GM19324 (cell line): ENCODE results near the gene UPP1.

Experiments used
- ATAC-seq: cut with Tn5 transposase; IDR thresholded peaks from one replicate; pipeline ENCODE4 v1.9.1; 2021; ENCODE audit warnings: mild to moderate bottlenecking, moderate library complexity; ENCODE audit not compliant: unreplicated experiment, low FRiP score

The UPP1 gene

DNA sequence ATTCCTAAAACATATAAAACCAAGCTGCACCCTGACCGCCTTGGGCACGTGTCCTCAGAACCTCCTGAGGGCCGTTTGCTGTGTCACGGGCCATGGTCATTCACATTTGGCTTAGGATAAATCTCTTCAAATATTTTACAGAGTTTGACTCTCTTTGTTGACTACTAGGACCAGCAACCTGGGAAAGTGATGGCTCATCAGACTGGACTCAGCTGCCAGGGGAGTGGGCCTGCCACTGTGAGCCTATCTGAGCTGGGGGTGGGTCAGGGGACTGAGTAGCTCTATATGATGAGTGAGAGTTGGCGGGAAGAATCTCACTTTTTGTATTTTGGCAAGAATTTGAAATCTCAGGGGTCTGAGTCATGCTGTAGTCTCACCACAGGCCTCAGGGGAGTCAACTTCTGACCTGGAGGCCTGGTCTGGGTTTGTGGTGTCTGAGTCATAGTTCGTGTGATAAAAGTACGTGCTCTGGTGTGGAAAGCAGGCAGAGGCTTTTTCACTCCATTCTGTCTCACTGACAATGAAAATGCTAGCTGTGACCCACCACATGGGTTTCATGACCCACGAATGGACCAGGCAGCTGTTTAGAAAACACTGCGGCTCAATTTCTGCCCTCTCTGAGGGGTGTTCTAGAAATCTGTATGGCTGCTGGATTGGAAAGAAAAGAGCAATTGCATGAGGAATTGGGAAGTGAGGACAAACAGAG lies 4.2 kb upstream of the UPP1 start:
- peak; percentile 42 for ATAC-seq

DNA sequence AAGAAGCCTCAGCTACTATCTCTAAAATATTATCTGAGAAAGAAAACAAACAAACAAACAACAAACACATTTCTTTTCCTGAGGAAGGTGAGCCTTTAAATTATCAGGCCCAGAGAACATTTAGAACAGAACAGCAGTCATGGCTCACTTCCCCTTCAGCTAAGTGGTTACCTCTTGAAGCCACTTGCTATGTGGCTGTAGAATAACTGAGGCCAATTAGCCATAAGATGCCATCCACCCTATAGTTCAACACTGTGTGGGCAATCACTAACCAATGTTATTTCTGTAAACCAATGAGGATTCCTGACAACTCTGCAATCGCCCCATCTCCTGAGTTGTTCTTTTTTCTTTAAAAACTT lies 3.7 kb upstream of the UPP1 start:
- ATAC-seq = no peak

GRCh38 chr7:48085942-48086341 lies 3.1 kb upstream of the UPP1 start:
- ATAC-seq = no peak

DNA sequence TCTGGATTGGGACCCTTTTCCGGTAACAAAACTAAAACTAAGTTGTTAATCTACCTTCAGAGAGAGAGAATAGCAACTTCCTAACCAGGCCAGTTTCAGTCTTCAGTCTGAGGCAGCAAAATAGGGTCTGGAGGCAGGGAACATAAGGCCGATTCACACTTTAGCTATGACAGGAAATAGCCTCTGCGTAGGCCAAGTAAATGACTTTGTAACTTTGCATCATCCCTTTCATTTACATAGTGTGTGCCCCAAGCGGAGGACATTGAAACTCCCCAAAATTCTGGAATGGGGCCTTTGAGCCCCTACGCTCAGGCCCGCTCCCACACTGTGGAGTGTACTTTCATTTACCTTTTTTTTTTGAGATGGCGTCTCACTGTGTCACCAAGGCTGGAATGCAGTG lies 1.7 kb upstream of the UPP1 start:
- no peak for ATAC-seq

GRCh38 chr7:48088559-48089045 lies 463 bp upstream of the UPP1 start:
- peak; percentile 73 for ATAC-seq

DNA sequence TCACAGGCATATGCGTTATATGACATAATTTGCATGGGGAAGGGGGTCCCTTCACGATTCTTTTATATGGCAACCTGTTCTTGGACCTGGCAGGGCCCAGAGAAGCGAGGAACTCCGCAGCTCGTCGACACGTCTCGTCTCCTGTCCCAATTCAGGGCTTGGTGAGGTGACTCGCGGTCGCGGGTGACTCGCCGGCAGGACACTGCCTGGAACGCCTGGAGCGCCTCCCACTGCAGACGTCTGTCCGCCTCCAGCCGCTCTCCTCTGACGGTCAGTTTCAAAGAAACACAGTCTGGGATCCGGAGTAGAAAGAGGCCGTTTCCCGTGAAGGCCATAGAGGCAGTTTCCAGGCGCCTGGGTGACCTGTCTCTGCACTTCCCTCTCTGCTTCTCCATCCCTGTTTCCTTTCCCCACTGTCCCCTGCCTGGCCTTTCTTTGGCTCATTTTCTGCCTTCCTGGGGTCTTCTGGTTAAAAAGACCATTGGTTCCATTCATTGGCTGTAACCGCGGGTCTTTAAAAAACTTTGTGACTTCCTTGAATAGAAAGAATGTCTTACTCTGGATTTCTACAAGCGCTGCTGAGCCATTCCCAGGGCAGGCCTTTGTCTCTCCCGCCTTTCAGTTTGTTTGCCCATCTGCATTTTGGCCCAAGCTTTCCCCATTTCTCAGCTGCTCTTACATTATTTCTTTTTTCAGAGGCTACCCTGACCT lies 1.2 kb downstream of the UPP1 start:
- no peak for ATAC-seq

DNA sequence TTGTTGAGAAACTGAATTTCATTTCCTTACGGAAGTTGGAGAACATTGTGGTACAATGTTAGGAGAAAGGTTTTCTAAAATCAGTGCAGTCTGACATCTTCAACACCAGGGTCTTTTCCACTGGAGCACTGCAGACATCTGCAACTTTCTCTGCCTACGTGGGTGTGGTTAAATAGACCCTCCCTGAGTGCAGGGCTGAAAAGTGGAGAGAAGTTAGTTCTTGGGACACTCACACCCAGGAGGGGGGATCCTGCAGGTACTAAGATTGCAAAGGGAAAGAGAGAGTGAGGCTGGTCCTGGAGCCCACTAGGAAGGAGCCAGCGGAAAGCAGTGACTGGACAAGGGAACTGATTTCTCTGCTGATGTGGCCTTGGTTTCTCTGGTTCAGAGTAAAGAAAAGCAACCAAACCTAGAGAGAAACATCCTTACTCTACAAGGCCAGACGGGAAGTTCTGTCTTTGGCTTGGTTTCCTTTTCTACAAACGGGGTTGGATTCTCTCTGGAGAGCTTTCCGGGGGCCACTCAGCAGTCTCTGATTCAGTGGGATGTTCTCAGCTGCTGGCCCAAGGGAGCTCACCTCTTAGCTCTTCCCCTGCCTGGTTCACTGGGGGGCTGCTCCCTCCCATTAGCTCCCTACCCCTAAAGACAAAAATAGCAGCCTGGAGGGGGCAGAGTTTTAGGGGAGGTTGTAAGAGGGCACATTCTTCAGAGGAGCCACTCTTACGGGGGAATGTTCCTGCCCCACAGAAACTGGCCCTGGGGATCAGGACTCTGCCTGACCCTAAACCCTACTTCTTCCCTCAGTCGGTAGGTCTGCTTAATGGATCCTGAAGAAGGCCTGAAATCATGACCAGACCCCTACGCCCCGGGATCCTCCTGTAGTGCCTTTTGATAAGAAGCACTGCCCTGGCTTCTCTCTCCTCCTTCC lies 2.7 kb downstream of the UPP1 start:
- no peak for ATAC-seq

DNA sequence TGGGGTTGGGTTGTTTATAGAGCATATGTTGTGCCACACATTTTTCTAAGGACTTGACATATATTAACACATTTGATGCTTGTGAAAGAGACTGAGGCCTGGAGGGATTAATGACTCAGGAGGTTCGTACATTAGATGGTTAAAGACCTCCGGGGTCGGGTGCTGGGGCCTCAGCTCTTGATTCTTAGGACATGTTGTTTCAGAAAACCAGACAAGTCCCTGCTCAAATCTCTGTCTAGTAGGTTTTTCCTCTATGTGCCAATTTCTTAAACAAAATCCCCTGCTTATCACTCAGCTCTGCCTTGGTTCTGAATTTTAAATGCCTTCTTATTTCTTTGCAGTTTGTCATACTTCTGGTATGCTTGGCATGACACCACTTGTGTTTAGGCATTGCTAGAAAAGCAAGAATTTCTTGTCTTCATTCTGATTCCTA lies 5.8 kb downstream of the UPP1 start:
- no peak for ATAC-seq

DNA sequence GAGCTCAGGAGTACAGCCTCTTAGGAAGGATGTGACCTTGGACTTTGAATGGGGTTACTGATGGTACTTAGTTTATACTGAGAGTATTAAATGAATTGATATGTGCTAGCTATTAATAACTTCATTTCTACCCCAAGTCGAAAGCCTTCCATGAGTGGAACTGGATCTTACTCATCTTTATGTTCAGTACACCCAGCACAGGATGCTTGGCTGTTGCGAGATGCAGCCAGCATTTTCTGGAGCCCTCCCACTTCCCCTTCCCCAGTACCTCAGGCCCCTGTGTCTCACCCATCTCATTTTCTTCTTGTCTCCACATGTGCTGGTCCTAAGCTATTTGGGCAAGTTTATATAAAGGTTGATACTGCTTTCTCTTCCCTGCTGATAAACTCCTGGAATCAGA lies 7.2 kb downstream of the UPP1 start:
- ATAC-seq = no peak

- ATAC-seq = no peak
These were observed 8.6 kb downstream of the UPP1 start for GRCh38 chr7:48097521-48098231.

DNA sequence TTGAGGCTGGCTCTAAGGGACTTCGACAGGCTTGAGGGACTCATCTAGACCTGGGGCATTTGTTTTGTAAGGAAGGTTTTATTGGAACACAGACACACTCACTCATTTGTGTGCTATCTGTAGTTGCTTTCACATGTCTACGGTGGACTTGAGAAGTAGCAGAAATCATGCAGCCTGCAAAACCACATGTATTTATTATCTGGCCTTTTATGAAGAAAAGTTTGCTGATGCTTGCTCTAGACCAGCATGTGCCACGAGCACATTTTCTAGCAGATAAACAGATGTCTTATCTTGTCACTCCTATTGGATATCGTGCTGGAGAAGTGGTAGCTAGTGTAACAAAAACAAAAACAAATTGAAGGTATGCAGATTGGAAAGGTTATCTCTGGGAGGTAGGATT lies 9.8 kb downstream of the UPP1 start:
- no peak for ATAC-seq

GRCh38 chr7:48099781-48100180 lies 10.7 kb downstream of the UPP1 start:
- no peak for ATAC-seq

- ATAC-seq = no peak
These were observed 12.3 kb downstream of the UPP1 start for GRCh38 chr7:48101352-48101751.

GRCh38 chr7:48101968-48102367 lies 12.9 kb downstream of the UPP1 start:
- no peak for ATAC-seq

DNA sequence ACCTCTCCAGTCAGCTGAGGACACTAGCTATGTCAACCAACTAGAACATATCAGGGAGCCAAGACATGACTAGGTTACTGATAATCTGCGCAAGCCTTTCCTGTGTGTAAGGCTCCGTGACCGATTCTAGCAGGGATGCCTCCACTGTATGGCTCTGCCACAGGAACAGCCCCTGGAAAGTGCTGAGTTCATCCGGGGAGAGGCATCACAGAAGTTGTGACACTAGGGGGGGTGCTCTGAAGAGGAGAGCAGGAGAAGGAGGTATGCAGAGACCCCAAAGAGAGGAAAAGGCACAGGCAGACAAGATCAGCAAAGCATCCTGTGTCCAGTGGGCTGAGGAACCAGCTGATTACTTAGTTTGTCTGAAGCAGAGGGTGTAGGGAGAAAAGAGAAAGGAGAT lies 13.5 kb downstream of the UPP1 start:
- ATAC-seq = no peak

DNA sequence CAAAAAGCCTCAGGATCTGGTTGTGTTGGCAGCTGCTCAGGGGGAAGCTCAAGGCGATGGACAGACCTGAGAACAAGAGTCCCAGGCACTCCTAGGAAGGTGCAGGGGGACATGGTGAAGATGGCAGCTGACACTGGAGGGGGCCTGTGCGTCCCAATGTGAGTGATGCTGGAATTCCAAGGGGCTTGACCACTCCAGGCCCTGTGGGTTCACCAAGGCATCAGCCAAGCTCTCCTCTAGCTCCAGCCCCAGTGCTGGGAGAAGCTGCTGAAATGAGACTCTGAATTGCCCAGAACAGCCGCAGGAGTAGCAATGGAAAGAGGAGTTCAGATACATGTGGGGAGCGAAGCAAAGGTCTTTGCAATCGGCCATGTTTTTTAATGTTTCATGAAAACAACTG lies 16.0 kb downstream of the UPP1 start:
- no peak for ATAC-seq

- no peak for ATAC-seq
These were observed 18.0 kb downstream of the UPP1 start for GRCh38 chr7:48106906-48107659.

DNA sequence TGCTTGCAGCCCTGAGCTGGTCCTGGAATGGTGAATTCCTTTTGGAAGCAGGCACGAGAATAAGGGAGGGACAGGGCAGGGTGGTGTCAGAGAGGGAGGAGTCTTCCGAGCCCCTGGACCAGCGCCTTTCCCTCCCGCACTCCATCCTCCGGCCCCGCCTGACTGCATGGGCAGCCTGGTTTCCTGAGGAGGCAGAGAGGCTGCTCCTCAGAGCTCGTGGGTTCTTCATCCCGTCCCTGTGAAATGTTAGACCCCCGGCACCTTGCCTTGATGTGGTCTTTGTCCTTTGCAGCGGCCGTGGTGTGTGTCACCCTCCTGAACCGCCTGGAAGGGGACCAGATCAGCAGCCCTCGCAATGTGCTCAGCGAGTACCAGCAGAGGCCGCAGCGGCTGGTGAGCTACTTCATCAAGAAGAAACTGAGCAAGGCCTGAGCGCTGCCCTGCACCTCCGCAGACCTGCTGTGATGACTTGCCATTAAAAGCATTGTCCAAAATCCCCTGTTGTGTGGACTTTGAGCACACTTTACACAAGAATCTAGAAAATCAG lies 18.9 kb downstream of the UPP1 start:
- no peak for ATAC-seq
